ENCODE data around the gene CLIP3. TPM values are rescaled to one million over a fixed set of nuclear protein-coding genes. Genes with fewer than 3 reads are reported as not detected.

Gene CLIP3
- total and polyA plus RNA-seq, 2 experiments from 2014 or later, result 15.1 to 19.1 TPM

DNA sequence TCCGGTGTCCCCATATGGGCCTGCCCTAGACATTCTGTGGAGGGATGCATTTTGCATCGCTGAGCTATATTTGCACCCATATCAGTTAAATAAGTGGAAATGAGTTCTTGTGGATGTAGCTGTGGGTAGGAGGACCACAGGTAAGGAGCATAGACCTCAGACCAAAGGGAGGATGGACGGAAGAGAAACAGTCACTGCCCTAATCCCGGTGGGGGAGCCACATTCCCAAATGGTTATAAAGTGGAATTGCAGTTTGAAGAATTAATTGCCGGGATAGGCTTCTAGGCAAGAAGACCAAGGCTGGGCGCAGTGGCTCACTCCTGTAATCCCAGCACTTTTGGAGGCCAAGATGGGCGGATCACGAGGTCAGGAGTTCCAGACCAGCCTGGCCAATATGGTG is 35.9 kb downstream of the CLIP3 start:
- H3K4me2 ChIP-seq, result 0 out of 2 replicates have a peak overlapping the region, but pooled peaks have one; percentile 95
- H3K4me3 Mint-ChIP-seq, result peak overlapping the region; percentile 89; the same call in 1 of the 3 replicates

DNA sequence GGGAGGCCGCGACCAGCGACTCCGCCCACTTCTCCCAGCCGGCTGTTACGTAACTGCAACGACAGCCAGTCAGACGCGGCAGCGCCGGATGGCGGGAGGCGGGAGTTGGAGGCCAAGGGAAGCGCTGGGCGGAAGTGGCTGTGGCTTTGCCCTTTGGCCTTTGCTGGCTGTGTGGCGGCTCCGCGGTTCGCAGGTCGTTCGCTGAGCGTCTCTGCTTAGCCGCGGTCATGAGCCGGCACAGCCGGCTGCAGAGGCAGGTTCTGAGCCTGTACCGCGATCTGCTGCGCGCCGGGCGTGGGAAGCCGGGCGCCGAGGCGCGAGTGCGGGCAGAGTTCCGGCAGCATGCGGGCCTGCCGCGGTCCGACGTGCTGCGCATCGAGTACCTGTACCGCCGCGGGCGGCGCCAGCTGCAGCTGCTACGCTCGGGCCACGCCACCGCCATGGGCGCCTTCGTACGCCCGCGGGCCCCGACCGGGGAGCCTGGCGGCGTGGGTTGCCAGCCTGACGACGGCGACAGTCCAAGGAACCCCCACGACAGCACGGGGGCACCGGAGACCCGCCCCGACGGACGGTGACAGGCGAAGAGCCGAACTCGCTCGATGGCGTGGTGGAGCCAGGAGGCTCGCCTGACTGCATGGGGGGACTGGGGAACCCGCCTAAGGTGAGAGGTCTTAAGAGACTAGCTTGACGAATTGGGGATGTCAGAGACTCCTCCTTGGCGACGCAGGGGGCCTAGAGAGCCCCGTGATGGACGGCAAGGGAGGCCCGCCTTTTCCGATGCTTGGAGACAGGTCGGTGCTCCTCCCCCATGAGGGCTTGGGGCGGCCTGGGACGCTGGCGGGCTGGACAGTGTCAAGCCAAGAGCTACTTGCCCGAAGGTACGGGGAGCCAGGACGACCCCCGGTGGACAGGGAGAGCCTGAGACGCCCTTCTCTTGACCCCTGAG is 37.4 kb downstream of the CLIP3 start, which contains the start of gene SDHAF1:
Gene SDHAF1, plus strand, starts transcription at position 141 of the 946 bp plus-strand sequence. Its CDS starts 87 bp downstream, at position 228.
- Histone ChIP-seq H3K27ac (ENCODE audit: low read depth) (no peak within 1 kb of the TSS), H3K27me3 (ENCODE audit: insufficient read depth) (no peaks in the 10 kb centered on the region), H2AFZ (peak within 1 kb of the TSS; percentile 64), H3K79me2 (replicated peaks; ENCODE audit: insufficient read depth) (peaks cover 13% of the 10 kb centered on the region; the same call in 1 of the 2 replicates), H3K4me2 (peak within 1 kb of the TSS; percentile 95), H4K20me1 (replicated peaks; ENCODE audit: insufficient read depth) (peaks cover 9% of the 10 kb centered on the region), H3K36me3 (ENCODE audit: insufficient read depth) (no peaks in the 10 kb centered on the region), H3K4me1 (ENCODE audit: insufficient read depth) (peaks cover 9% of the 10 kb centered on the region; the same call in 1 of the 2 replicates), H3K4me3 (peak within 1 kb of the TSS; percentile 91), H3F3A (replicated peaks; ENCODE audit: low read depth) (peaks cover 12% of the 10 kb centered on the region; the same call in 1 of the 2 replicates), H3K9me2 (ENCODE audit: insufficient read depth) (no peaks in the 10 kb centered on the region)
- Mint-ChIP-seq H3K9me3 (no peaks in the 10 kb centered on the region; the same call in 2 of the 3 replicates), H3K27ac (peak within 1 kb of the TSS; percentile 95), H3K4me3 (peak within 1 kb of the TSS; percentile 89), H3K4me1 (peaks cover 14% of the 10 kb centered on the region; the same call in 2 of the 3 replicates), H3K36me3 (ENCODE audit: low read depth) (peaks cover 5% of the 10 kb centered on the region; the same call in 1 of the 3 replicates), H3K27me3 (ENCODE audit: insufficient read depth, low read depth, poor library complexity) (peaks cover 7% of the 10 kb centered on the region)
- DNase-seq (ENCODE audit: low spot score) (peak; percentile 98), ATAC-seq (peak; percentile 81)
- TF ChIP-seq NANOG (IDR thresholded peaks at IDR 0.05; ENCODE audit: borderline replicate concordance) (no peak), CREB1 (CRISPR knock-in tag; IDR thresholded peaks at IDR 0.05; ENCODE audit: low read depth) (peak; percentile 86), ZNF331 (CRISPR knock-in tag; IDR thresholded peaks at IDR 0.05; ENCODE audit: low read depth) (no peak), POLR2AphosphoS5 (IDR thresholded peaks at IDR 0.05; ENCODE audit: low read depth) (peak; percentile 88), STAT1 (IDR thresholded peaks at IDR 0.05; ENCODE audit: unreplicated experiment) (no peak), JUNB (IDR thresholded peaks at IDR 0.05; ENCODE audit: unreplicated experiment) (no peak), ZNF114 (CRISPR knock-in tag; IDR thresholded peaks at IDR 0.05) (no peak)
- TF ChIP-seq, protein P1, sequence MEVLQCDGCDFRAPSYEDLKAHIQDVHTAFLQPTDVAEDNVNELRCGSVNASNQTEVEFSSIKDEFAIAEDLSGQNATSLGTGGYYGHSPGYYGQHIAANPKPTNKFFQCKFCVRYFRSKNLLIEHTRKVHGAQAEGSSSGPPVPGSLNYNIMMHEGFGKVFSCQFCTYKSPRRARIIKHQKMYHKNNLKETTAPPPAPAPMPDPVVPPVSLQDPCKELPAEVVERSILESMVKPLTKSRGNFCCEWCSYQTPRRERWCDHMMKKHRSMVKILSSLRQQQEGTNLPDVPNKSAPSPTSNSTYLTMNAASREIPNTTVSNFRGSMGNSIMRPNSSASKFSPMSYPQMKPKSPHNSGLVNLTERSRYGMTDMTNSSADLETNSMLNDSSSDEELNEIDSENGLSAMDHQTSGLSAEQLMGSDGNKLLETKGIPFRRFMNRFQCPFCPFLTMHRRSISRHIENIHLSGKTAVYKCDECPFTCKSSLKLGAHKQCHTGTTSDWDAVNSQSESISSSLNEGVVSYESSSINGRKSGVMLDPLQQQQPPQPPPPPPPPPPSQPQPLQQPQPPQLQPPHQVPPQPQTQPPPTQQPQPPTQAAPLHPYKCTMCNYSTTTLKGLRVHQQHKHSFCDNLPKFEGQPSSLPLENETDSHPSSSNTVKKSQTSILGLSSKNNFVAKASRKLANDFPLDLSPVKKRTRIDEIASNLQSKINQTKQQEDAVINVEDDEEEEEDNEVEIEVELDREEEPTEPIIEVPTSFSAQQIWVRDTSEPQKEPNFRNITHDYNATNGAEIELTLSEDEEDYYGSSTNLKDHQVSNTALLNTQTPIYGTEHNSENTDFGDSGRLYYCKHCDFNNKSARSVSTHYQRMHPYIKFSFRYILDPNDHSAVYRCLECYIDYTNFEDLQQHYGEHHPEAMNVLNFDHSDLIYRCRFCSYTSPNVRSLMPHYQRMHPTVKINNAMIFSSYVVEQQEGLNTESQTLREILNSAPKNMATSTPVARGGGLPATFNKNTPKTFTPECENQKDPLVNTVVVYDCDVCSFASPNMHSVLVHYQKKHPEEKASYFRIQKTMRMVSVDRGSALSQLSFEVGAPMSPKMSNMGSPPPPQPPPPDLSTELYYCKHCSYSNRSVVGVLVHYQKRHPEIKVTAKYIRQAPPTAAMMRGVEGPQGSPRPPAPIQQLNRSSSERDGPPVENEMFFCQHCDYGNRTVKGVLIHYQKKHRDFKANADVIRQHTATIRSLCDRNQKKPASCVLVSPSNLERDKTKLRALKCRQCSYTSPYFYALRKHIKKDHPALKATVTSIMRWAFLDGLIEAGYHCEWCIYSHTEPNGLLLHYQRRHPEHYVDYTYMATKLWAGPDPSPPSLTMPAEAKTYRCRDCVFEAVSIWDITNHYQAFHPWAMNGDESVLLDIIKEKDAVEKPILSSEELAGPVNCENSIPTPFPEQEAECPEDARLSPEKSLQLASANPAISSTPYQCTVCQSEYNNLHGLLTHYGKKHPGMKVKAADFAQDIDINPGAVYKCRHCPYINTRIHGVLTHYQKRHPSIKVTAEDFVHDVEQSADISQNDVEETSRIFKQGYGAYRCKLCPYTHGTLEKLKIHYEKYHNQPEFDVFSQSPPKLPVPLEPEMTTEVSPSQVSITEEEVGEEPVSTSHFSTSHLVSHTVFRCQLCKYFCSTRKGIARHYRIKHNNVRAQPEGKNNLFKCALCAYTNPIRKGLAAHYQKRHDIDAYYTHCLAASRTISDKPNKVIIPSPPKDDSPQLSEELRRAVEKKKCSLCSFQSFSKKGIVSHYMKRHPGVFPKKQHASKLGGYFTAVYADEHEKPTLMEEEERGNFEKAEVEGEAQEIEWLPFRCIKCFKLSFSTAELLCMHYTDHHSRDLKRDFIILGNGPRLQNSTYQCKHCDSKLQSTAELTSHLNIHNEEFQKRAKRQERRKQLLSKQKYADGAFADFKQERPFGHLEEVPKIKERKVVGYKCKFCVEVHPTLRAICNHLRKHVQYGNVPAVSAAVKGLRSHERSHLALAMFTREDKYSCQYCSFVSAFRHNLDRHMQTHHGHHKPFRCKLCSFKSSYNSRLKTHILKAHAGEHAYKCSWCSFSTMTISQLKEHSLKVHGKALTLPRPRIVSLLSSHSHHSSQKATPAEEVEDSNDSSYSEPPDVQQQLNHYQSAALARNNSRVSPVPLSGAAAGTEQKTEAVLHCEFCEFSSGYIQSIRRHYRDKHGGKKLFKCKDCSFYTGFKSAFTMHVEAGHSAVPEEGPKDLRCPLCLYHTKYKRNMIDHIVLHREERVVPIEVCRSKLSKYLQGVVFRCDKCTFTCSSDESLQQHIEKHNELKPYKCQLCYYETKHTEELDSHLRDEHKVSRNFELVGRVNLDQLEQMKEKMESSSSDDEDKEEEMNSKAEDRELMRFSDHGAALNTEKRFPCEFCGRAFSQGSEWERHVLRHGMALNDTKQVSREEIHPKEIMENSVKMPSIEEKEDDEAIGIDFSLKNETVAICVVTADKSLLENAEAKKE (CRISPR knock-in tag; IDR thresholded peaks at IDR 0.05), result no peak
- TF ChIP-seq, protein P2, sequence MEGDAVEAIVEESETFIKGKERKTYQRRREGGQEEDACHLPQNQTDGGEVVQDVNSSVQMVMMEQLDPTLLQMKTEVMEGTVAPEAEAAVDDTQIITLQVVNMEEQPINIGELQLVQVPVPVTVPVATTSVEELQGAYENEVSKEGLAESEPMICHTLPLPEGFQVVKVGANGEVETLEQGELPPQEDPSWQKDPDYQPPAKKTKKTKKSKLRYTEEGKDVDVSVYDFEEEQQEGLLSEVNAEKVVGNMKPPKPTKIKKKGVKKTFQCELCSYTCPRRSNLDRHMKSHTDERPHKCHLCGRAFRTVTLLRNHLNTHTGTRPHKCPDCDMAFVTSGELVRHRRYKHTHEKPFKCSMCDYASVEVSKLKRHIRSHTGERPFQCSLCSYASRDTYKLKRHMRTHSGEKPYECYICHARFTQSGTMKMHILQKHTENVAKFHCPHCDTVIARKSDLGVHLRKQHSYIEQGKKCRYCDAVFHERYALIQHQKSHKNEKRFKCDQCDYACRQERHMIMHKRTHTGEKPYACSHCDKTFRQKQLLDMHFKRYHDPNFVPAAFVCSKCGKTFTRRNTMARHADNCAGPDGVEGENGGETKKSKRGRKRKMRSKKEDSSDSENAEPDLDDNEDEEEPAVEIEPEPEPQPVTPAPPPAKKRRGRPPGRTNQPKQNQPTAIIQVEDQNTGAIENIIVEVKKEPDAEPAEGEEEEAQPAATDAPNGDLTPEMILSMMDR (conservative IDR thresholded peaks at IDR 0.05; ENCODE audit: low read depth in 2 of 2), result peak in 1 of 2 experiments; percentile 43; a peak in 2 of 4 replicates
- TF ChIP-seq, protein P3, sequence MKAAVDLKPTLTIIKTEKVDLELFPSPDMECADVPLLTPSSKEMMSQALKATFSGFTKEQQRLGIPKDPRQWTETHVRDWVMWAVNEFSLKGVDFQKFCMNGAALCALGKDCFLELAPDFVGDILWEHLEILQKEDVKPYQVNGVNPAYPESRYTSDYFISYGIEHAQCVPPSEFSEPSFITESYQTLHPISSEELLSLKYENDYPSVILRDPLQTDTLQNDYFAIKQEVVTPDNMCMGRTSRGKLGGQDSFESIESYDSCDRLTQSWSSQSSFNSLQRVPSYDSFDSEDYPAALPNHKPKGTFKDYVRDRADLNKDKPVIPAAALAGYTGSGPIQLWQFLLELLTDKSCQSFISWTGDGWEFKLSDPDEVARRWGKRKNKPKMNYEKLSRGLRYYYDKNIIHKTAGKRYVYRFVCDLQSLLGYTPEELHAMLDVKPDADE (IDR thresholded peaks at IDR 0.05), result peak; percentile 78

More for the DNA sequence above, 35.9 kb downstream of the CLIP3 start:
- Histone ChIP-seq H2AFZ (no peak overlapping the region), H4K20me1 (replicated peaks; ENCODE audit: insufficient read depth) (peaks cover 13% of the 10 kb centered on the region), H3F3A (replicated peaks; ENCODE audit: low read depth) (peaks cover 12% of the 10 kb centered on the region; the same call in 1 of the 2 replicates), H3K4me1 (ENCODE audit: insufficient read depth) (peaks cover 9% of the 10 kb centered on the region; the same call in 1 of the 2 replicates), H3K79me2 (replicated peaks; ENCODE audit: insufficient read depth) (peaks cover 13% of the 10 kb centered on the region; the same call in 1 of the 2 replicates), H3K27me3 (ENCODE audit: insufficient read depth) (no peaks in the 10 kb centered on the region), H3K27ac (ENCODE audit: low read depth) (no peak overlapping the region), H3K36me3 (ENCODE audit: insufficient read depth) (no peaks in the 10 kb centered on the region), H3K9me2 (ENCODE audit: insufficient read depth) (no peaks in the 10 kb centered on the region), H3K4me3 (peak overlapping the region; percentile 91; the same call in 1 of the 2 replicates)
- Mint-ChIP-seq H3K4me1 (peaks cover 14% of the 10 kb centered on the region; the same call in 2 of the 3 replicates), H3K36me3 (ENCODE audit: low read depth) (peaks cover 11% of the 10 kb centered on the region; the same call in 2 of the 3 replicates), H3K27me3 (ENCODE audit: insufficient read depth, low read depth, poor library complexity) (peaks cover 7% of the 10 kb centered on the region), H3K9me3 (no peaks in the 10 kb centered on the region), H3K27ac (no peak overlapping the region)
- ATAC-seq (no peak), DNase-seq (ENCODE audit: low spot score) (no peak)
- TF ChIP-seq JUNB (IDR thresholded peaks at IDR 0.05; ENCODE audit: unreplicated experiment), result no peak
